Cardiac muscle cell (in vitro differentiated cells and primary cell): ENCODE results near the gene MMP15. TPM values are rescaled to one million over a fixed set of nuclear protein-coding genes. Genes with fewer than 3 reads are reported as not detected.

Source experiments
- DNase-seq, 2 donors: peaks; one replicate each; pipeline versions ENCODE4 v3.0.0 to v3.0.0-alpha.2; 2010 to 2017; ENCODE audit warnings: low read depth in 1 of 2, low spot score in 1 of 2
- H3K27ac ChIP-seq: fragments of 200-600 bp; sonication (generic); 2 replicates; pipeline ENCODE4 v1.5.1; 2016
- H3K27me3 ChIP-seq: fragments of 200-600 bp; sonication (generic); 2 replicates; pipeline ENCODE4 v1.6.0; 2016; ENCODE audit warnings: control low read depth
- H3K36me3 ChIP-seq: fragments of 200-600 bp; sonication (generic); 2 replicates; pipeline ENCODE4 v1.5.1; 2016; ENCODE audit warnings: control low read depth
- H3K4me1 ChIP-seq: fragments of 200-600 bp; sonication (generic); 2 replicates; pipeline ENCODE4 v1.8.1; 2017; ENCODE audit warnings: low read depth, mild to moderate bottlenecking, mixed run types
- H3K4me3 ChIP-seq: fragments of 200-600 bp; sonication (generic); 2 replicates; pipeline ENCODE4 v1.5.1; 2016; ENCODE audit warnings: mild to moderate bottlenecking
- H3K9me3 ChIP-seq: fragments of 200-600 bp; sonication (generic); 2 replicates; pipeline ENCODE4 v1.5.1; 2017; ENCODE audit warnings: low read depth, mild to moderate bottlenecking, control low read depth
- CTCF ChIP-seq: IDR thresholded peaks from 2 replicates; pipeline ENCODE4 v1.5.1; 2012; ENCODE audit warnings: low read depth, mild to moderate bottlenecking, low read length
- polyA plus RNA-seq: library from polyadenylated mRNA; unstranded; fragments of >200 nt; fragmentation: Nextera tagmentation; extraction: Ambion mirVana; gene quantifications from 2 replicates; pipeline ENCODE4 v1.2.1, GENCODE V29; 2016
- total RNA-seq: library from RNA; depleted of rRNA; stranded (reverse); fragments of >200 nt; gene quantifications from 2 replicates; pipeline ENCODE4 v1.2.3, GENCODE V29; 2016

MMP15 gene
- total and polyA plus RNA-seq, 2 experiments from 2014 or later: 317 to 473 TPM

DNA sequence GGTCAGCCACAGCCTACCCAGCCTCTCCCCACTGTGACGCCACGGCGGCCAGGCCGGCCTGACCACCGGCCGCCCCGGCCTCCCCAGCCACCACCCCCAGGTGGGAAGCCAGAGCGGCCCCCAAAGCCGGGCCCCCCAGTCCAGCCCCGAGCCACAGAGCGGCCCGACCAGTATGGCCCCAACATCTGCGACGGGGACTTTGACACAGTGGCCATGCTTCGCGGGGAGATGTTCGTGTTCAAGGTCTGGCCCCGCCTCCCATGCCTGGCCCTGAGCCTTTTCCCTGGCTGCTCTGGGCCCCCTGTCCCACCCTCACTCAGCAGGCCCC is 16.0 kb downstream of the MMP15 start:
- peaks cover 76% of the 10 kb centered on the region for H3K36me3 ChIP-seq

DNA sequence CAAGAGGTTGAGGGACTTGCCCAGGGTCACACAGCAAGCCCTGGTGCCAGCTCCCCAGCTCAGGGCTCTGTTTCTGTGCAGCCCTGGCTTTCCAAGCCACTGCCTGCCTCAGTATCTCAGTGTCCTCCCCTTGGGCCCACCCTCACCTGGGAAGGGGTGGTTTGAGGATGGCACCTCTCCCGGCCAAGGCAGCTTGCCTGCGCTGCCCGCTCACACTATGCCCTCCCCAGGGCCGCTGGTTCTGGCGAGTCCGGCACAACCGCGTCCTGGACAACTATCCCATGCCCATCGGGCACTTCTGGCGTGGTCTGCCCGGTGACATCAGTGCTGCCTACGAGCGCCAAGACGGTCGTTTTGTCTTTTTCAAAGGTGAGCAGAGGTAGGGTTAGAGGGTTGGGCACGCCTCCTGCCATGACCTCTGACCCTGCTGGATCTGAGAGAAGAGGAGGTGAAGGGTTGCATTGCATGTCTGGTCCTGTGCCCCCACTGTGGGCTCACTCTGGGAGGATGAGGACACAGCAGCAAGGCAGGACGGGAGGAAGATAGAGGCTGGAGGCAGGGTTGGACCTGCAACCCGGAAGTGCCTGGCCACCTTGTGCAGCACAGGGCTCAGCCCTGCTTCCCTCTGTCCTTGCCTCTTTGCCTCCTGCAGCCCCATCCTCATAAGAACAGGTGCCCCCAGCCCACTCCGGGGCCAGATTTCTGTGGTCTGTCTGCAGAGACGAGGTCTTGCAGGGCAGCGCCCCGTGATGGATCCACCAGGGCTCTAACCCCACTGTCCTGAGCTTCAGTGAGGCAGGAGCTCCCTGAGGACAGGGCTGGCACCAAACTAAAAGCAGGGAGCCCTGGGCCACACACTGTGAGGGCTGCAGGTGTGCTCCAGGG is 16.7 kb downstream of the MMP15 start:
- H3K27me3 ChIP-seq: no peaks in the 10 kb centered on the region
- DNase-seq: no peak
- H3K4me3 ChIP-seq: no peak overlapping the region
- peaks cover 18% of the 10 kb centered on the region for H3K4me1 ChIP-seq
- no peaks in the 10 kb centered on the region for H3K9me3 ChIP-seq
- peaks cover 76% of the 10 kb centered on the region for H3K36me3 ChIP-seq
- no peak for TF ChIP-seq CTCF
- H3K27ac ChIP-seq: peak overlapping the region; percentile 96

More for the DNA sequence above, 16.0 kb downstream of the MMP15 start:
- Histone ChIP-seq H3K9me3 (no peaks in the 10 kb centered on the region), H3K27me3 (no peaks in the 10 kb centered on the region), H3K4me1 (peaks cover 18% of the 10 kb centered on the region), H3K4me3 (no peak overlapping the region), H3K27ac (peak overlapping the region; percentile 96)
- no peak for TF ChIP-seq CTCF
- no peak for DNase-seq

GRCh38 chr16:58042886-58043515 is 17.4 kb downstream of the MMP15 start:
- no peaks in the 10 kb centered on the region for H3K27me3 ChIP-seq
- no peaks in the 10 kb centered on the region for H3K9me3 ChIP-seq
- H3K36me3 ChIP-seq: peaks cover 76% of the 10 kb centered on the region
- H3K4me1 ChIP-seq: peaks cover 18% of the 10 kb centered on the region
- peak overlapping the region; percentile 96 for H3K27ac ChIP-seq
- DNase-seq: no peak
- TF ChIP-seq CTCF: no peak
- H3K4me3 ChIP-seq: no peak overlapping the region

DNA sequence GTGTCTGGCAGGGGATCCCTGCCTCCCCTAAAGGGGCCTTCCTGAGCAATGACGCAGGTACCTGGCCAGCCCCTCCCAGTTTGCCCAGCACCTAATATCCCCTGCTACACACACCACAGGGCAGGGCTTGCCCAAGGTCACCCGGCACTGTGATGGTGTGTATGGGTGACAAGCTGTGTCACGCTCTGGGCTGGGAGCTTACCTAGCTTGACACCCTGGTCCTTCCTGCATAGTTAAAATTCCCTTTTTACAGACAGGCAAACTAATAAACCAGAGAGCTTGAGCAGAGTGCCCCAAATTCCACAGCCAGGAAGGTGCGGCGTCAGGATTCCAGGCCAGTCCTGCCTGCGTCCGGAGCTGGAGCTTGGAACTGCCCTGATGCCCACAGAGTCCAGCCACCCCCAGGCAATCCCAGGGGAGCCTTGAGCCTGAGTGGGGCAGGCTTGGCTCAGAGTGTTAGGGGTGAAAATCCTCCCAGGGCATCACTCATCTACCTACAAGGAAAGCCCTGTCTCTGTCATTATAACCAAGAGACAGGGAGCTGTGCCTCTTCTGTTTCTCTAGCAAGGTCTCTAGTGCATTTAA is 18.1 kb downstream of the MMP15 start:
- H3K9me3 ChIP-seq: no peaks in the 10 kb centered on the region
- no peak overlapping the region for H3K4me3 ChIP-seq
- peak overlapping the region; percentile 96 for H3K27ac ChIP-seq
- TF ChIP-seq CTCF: no peak
- H3K4me1 ChIP-seq: peaks cover 21% of the 10 kb centered on the region
- H3K36me3 ChIP-seq: peaks cover 71% of the 10 kb centered on the region
- H3K27me3 ChIP-seq: no peaks in the 10 kb centered on the region
- no peak for DNase-seq

DNA sequence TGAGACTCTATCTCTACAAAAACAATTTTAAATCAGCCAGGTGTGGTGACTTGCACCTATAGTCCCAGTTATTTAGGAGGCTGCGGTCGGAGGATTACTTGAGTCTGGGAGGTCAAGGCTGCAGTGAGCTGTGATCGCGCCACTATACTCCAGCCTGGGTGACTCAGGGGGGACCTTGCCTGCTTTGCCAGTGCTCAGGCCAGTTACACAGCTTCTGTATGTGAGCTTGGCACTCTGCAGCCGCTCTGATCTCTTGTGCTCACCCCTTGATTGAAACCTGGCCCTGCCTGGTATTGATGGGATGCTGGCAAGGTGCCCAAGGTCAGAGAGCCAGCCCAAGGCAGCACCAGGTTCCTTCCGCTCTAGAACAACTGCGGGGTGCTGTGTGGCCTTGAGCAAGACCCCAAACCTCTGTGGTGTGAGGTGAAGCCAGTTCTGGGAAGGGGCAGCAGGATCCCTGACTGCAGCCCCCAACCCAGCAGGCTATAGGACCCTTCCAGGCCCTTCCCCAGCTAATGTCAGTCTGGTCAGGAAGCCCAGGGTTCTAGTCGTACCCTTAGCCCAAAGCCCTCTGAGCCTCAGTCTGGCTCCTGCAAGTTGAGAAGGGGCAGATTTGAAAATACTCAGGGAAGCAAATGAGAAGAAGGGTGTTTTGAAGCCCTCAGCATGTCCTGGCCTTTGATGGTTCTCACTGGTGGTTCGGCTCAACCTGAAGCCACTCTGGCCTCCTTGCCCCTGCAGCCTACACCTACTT is 18.9 kb downstream of the MMP15 start:
- no peak for DNase-seq
- TF ChIP-seq CTCF: no peak
- H3K9me3 ChIP-seq: no peaks in the 10 kb centered on the region

More for the DNA sequence above, 18.9 kb downstream of the MMP15 start:
- Histone ChIP-seq H3K4me3 (no peak overlapping the region), H3K27ac (peak overlapping the region; percentile 96), H3K27me3 (no peaks in the 10 kb centered on the region), H3K4me1 (peaks cover 28% of the 10 kb centered on the region), H3K36me3 (peaks cover 63% of the 10 kb centered on the region)
